Astrocyte (in vitro differentiated cells and primary cell): ENCODE data around the gene GPATCH8. TPM values are rescaled to one million over a fixed set of nuclear protein-coding genes. Genes with fewer than 3 reads are reported as not detected.
A peak's percentile ranks its signal among the peaks of the same experiment; 100 is the strongest.

ENCODE experiments used
- DNase-seq: peaks from one replicate; pipeline ENCODE4 v3.0.0-alpha.2; 2010; ENCODE audit warnings: low read depth
- FAIRE-seq: peaks from 2 replicates; lab custom pipeline; 2011; peaks lifted over from hg19 to GRCh38; lab: Jason Lieb, UNC
- H2AFZ ChIP-seq: 2 replicates; pipeline ENCODE4 v1.6.0; 2012; ENCODE audit warnings: low read depth, low read length, inconsistent platforms
- H3K27ac ChIP-seq: 2 replicates; pipeline ENCODE4 v1.5.1; 2011; ENCODE audit warnings: low read depth, low read length, inconsistent platforms
- H3K27me3 ChIP-seq: 2 replicates; pipeline ENCODE4 v1.6.0; 2011; ENCODE audit warnings: low read length, inconsistent platforms; ENCODE audit not compliant: insufficient read depth
- H3K36me3 ChIP-seq: 2 replicates; pipeline ENCODE4 v1.5.1; 2011; ENCODE audit warnings: low read length, inconsistent platforms; ENCODE audit not compliant: insufficient read depth
- H3K4me1 ChIP-seq: 2 replicates; pipeline ENCODE4 v1.5.1; 2011; ENCODE audit warnings: low read length, inconsistent platforms; ENCODE audit not compliant: insufficient read depth
- H3K4me2 ChIP-seq: 2 replicates; pipeline ENCODE4 v1.6.0; 2012; ENCODE audit warnings: low read length, inconsistent platforms
- H3K4me3 ChIP-seq: 2 replicates; pipeline ENCODE4 v1.5.1; 2011; ENCODE audit warnings: low read depth, mild to moderate bottlenecking, low read length, inconsistent platforms; ENCODE audit not compliant: insufficient read depth
- H3K79me2 ChIP-seq: 2 replicates; pipeline ENCODE4 v1.6.0; 2012; ENCODE audit warnings: mild to moderate bottlenecking, low read length, inconsistent platforms; ENCODE audit not compliant: insufficient read depth
- H3K9ac ChIP-seq: 2 replicates; pipeline ENCODE4 v1.6.0; 2012; ENCODE audit warnings: mild to moderate bottlenecking, low read length, inconsistent platforms
- H3K9me3 ChIP-seq: 2 replicates; pipeline ENCODE4 v1.5.1; 2012; ENCODE audit warnings: low read depth, mild to moderate bottlenecking, low read length, inconsistent platforms; ENCODE audit not compliant: insufficient read depth
- H4K20me1 ChIP-seq: 2 replicates; pipeline ENCODE4 v1.6.0; 2012; ENCODE audit warnings: low read length, inconsistent platforms; ENCODE audit not compliant: insufficient read depth
- H3K27ac Mint-ChIP-seq: one replicate; pipeline ENCODE4 v1.8.0; 2021; ENCODE audit warnings: mild to moderate bottlenecking, mixed read lengths; ENCODE audit not compliant: unreplicated experiment
- H3K27me3 Mint-ChIP-seq: one replicate; pipeline ENCODE4 v1.8.0; 2021; ENCODE audit warnings: low read depth, mixed read lengths; ENCODE audit not compliant: unreplicated experiment
- H3K36me3 Mint-ChIP-seq: one replicate; pipeline ENCODE4 v1.8.0; 2021; ENCODE audit warnings: low read depth, mixed read lengths; ENCODE audit not compliant: unreplicated experiment
- H3K4me1 Mint-ChIP-seq: one replicate; pipeline ENCODE4 v1.8.0; 2021; ENCODE audit warnings: low read depth, mixed read lengths; ENCODE audit not compliant: unreplicated experiment
- H3K4me3 Mint-ChIP-seq: one replicate; pipeline ENCODE4 v1.8.0; 2021; ENCODE audit warnings: mild to moderate bottlenecking, moderate library complexity, mixed read lengths; ENCODE audit not compliant: unreplicated experiment
- H3K9me3 Mint-ChIP-seq: one replicate; pipeline ENCODE4 v1.8.0; 2021; ENCODE audit warnings: mild to moderate bottlenecking, mixed read lengths; ENCODE audit not compliant: unreplicated experiment
- CTCF ChIP-seq: IDR thresholded peaks from 2 replicates; pipeline ENCODE4 v1.5.1; 2011; ENCODE audit warnings: low read depth, mild to moderate bottlenecking, inconsistent platforms, low read length, moderate library complexity; ENCODE audit not compliant: insufficient read depth
- EZH2 ChIP-seq: IDR thresholded peaks from 2 replicates; pipeline ENCODE4 v1.6.1; 2012; ENCODE audit warnings: mild to moderate bottlenecking, low read length, inconsistent platforms; ENCODE audit not compliant: insufficient read depth
- total RNA-seq: library from RNA; stranded (reverse); gene quantifications from 2 replicates; pipeline ENCODE4 v1.2.1, GENCODE V29; 2021

Gene GPATCH8
- total RNA-seq, 1 donor from 2014 or later, result 43.3 TPM

- H2AFZ ChIP-seq, result no peak overlapping the region
- H3K4me1 ChIP-seq, result peaks cover 6% of the 10 kb centered on the region
- peaks cover 31% of the 10 kb centered on the region for H3K79me2 ChIP-seq
- H3K27me3 Mint-ChIP-seq, result no peaks in the 10 kb centered on the region
- no peaks in the 10 kb centered on the region for H3K9me3 ChIP-seq
- H3K9ac ChIP-seq, result peak overlapping the region; percentile 59
- no peaks in the 10 kb centered on the region for H3K9me3 Mint-ChIP-seq
- no peaks in the 10 kb centered on the region for H3K36me3 ChIP-seq
- no peak for TF ChIP-seq CTCF
- H4K20me1 ChIP-seq, result peaks cover 3% of the 10 kb centered on the region
- DNase-seq (peak; percentile 89), FAIRE-seq (no peak)
- peak overlapping the region; percentile 61 for H3K4me2 ChIP-seq
- H3K4me3 Mint-ChIP-seq, result no peak overlapping the region
- H3K27ac Mint-ChIP-seq, result peak overlapping the region; percentile 42
- H3K27me3 ChIP-seq, result no peaks in the 10 kb centered on the region
- no peak overlapping the region for H3K4me3 ChIP-seq
- H3K4me1 Mint-ChIP-seq, result peaks cover 10% of the 10 kb centered on the region
- peak overlapping the region; percentile 52 for H3K27ac ChIP-seq
- H3K36me3 Mint-ChIP-seq, result no peaks in the 10 kb centered on the region
Measured at GRCh38 chr17:44444735-44445105, 58.5 kb downstream of the GPATCH8 start.

- no peak for FAIRE-seq
- no peak overlapping the region for H3K4me2 ChIP-seq
- Mint-ChIP-seq H3K4me1 (peaks cover 24% of the 10 kb centered on the region), H3K9me3 (no peaks in the 10 kb centered on the region), H3K4me3 (no peak overlapping the region), H3K36me3 (peaks cover 3% of the 10 kb centered on the region), H3K27me3 (no peaks in the 10 kb centered on the region), H3K27ac (no peak overlapping the region)
- no peak overlapping the region for H3K27ac ChIP-seq
- no peak overlapping the region for H3K4me3 ChIP-seq
- no peaks in the 10 kb centered on the region for H3K9me3 ChIP-seq
- H2AFZ ChIP-seq, result no peak overlapping the region
- DNase-seq, result no peak
- H3K27me3 ChIP-seq, result no peaks in the 10 kb centered on the region
- TF ChIP-seq EZH2 (no peak), CTCF (no peak)
- no peak overlapping the region for H3K9ac ChIP-seq
- peaks cover 8% of the 10 kb centered on the region for H4K20me1 ChIP-seq
- peaks cover 42% of the 10 kb centered on the region for H3K79me2 ChIP-seq
- H3K36me3 ChIP-seq, result no peaks in the 10 kb centered on the region
- peaks cover 6% of the 10 kb centered on the region for H3K4me1 ChIP-seq
Measured at GRCh38 chr17:44442806-44443205, 60.4 kb downstream of the GPATCH8 start.

GRCh38 chr17:44439168-44439567 lies 64.0 kb downstream of the GPATCH8 start:
- Histone ChIP-seq H3K27me3 (no peaks in the 10 kb centered on the region), H3K79me2 (peaks cover 36% of the 10 kb centered on the region), H3K4me2 (no peak overlapping the region), H2AFZ (no peak overlapping the region), H3K4me3 (no peak overlapping the region), H3K36me3 (peaks cover 6% of the 10 kb centered on the region), H3K9ac (no peak overlapping the region), H3K27ac (no peak overlapping the region), H3K9me3 (no peaks in the 10 kb centered on the region), H4K20me1 (peaks cover 8% of the 10 kb centered on the region), H3K4me1 (peaks cover 2% of the 10 kb centered on the region)
- FAIRE-seq (no peak), DNase-seq (no peak)
- H3K4me1 Mint-ChIP-seq, result peaks cover 16% of the 10 kb centered on the region
- no peaks in the 10 kb centered on the region for H3K27me3 Mint-ChIP-seq
- peaks cover 8% of the 10 kb centered on the region for H3K36me3 Mint-ChIP-seq
- no peak overlapping the region for H3K4me3 Mint-ChIP-seq
- no peaks in the 10 kb centered on the region for H3K9me3 Mint-ChIP-seq
- TF ChIP-seq CTCF (no peak), EZH2 (no peak)
- H3K27ac Mint-ChIP-seq, result no peak overlapping the region
